GM12801 (cell line): ENCODE data around the gene CEBPA.

Experiments
- TF ChIP-seq, protein P1 (sequence below): IDR thresholded peaks from one replicate; pipeline ENCODE4 v1.5.1; 2011; ENCODE audit warnings: control low read depth; ENCODE audit not compliant: insufficient read length; ENCODE audit errors: extremely low read depth

The CEBPA gene

DNA sequence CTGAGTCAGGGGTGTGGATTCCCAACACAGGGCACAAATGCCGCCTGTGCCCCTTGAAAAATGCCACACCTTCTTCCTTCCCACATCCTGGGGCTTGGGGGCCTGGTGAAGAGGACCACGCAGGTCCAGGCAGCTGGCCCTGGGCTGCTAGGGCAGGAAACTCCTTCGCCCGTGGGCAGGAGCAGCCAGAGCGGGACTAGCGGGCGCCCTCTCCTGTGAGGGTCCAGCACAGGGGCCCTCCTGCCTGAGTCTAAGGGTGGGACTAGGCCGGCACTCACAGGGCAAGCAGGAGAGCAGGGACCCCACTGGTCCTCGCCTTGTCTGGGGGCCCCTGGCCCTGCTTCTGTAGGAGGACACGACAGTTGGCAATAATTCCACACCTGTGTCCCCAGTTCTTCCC lies 7.5 kb upstream of the CEBPA start:
- TF ChIP-seq, protein P1, sequence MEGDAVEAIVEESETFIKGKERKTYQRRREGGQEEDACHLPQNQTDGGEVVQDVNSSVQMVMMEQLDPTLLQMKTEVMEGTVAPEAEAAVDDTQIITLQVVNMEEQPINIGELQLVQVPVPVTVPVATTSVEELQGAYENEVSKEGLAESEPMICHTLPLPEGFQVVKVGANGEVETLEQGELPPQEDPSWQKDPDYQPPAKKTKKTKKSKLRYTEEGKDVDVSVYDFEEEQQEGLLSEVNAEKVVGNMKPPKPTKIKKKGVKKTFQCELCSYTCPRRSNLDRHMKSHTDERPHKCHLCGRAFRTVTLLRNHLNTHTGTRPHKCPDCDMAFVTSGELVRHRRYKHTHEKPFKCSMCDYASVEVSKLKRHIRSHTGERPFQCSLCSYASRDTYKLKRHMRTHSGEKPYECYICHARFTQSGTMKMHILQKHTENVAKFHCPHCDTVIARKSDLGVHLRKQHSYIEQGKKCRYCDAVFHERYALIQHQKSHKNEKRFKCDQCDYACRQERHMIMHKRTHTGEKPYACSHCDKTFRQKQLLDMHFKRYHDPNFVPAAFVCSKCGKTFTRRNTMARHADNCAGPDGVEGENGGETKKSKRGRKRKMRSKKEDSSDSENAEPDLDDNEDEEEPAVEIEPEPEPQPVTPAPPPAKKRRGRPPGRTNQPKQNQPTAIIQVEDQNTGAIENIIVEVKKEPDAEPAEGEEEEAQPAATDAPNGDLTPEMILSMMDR, result no peak

DNA sequence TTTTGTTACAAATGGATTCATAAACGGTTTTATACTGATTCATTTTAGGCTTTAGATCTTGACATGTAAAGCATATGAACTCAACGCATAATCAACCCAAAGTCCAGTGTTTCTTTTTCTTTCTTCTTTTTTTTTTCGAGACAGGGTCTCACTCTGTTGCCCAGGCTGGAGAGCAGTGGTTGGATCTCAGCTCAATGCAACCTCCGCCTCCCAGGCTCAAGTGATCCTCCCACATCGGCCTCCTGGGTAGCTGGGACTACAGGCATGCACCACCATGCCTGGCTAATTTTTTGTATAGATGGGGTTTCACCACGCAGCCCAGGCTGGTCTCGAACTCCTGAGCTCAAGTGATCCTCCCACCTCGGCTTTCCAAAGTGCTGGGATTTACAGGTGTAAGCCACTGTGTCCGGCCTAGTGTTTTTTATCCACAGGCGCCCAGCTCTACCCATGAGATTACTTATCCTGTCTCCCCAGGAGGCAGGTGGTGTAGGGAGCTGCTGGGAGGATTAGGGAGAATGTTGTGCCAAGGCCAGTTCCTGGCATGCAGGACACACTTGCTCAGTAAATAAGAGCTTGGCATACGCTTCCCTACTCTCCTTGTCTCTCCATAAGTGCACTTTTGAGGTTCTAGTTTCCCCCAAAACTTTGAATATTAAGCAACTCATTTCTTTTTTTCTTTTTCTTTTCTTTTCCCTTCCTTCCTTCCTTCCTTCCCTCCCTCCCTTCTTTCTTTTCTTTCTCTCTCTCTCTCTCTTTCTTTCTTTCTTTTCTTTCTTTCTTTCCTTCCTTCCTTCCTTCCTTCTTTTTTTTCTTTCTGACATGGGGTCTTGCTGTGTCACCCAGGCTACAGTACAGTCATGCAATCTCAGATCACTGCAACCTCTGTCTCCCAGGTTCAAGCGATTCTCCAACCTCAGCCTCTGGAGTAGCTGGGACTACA lies 4.8 kb upstream of the CEBPA start:
- TF ChIP-seq, protein P1, result no peak

DNA sequence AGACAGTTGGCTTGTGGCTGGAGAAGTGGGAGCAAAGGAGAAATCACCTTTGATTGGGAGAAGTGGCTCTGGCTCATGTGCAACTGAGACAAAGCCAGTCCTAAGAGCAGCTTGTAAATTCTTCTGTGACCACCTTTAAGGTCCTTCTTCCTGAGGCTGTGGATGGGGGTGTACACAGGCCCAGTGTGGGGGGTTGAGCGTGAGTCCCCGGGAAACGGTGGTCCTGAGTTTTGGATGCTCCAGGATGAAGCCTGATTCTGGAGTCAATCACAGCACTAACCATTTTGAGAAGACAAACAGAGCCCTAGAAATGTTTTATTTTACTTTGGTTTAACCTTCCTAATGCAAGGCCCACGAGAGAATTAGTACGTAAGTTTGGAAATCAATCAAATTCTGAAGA lies 3.9 kb upstream of the CEBPA start:
- TF ChIP-seq, protein P1, result no peak

DNA sequence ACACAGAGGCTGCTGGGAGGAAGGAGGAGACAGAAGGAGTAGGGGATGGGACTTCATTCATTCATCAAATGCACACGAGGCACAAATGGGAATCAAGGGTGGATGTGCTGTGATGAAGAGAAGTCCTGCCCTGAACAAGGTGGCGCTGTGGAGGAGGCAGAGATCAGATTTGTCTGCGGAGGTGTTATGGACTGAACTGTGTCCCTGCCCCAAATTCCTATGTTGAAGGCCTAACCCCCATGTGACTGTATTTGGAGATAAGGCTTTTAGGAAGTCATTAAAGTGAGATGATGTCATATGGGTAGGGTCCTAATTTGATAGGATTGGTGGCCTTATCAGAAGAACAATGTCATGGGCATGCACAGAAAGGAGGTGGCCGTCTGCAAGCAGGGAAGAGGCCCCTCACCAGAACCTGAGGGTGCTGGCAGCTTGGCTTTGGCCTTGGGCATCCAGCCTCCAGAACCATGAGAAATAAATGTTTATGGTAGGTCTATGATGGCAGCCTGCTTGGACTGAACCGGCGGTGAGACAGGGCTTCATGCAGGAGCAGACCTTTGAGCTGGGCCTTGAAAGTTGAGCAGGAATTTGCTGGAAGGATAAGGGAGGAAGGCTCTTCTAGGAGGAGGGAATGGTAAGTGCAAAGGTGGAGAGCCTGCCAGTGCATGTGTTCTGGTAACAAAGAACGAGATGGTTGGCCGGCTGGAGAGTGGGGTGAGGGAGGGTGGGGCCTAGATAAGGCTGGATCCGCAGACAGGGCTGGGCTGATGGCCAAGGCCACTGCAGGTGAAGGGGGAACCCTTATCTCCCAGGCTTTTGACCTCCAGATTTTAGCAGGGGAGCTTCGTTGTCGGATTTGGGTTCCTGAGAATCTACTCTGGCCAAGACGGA lies 2.7 kb upstream of the CEBPA start:
- TF ChIP-seq, protein P1, result no peak

DNA sequence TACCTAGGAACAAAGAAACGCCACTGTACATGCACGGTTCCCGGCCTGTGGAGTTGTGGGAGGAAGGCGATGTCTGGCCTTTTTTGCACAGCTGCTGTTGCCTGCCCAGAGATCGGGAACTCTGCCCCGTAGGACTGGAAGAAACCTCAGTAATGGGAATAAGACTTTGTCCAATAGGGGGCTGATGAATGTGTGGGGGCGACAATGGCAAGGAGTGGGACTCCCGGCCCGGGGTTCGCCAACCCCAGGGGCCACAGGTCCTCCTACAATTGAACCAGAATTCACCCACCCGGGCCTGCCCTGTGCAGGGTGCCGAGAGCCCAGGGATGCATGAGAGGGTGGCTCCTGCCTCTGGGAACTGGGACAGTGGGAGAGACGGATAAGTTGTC lies 2.0 kb upstream of the CEBPA start:
- TF ChIP-seq, protein P1, result no peak

DNA sequence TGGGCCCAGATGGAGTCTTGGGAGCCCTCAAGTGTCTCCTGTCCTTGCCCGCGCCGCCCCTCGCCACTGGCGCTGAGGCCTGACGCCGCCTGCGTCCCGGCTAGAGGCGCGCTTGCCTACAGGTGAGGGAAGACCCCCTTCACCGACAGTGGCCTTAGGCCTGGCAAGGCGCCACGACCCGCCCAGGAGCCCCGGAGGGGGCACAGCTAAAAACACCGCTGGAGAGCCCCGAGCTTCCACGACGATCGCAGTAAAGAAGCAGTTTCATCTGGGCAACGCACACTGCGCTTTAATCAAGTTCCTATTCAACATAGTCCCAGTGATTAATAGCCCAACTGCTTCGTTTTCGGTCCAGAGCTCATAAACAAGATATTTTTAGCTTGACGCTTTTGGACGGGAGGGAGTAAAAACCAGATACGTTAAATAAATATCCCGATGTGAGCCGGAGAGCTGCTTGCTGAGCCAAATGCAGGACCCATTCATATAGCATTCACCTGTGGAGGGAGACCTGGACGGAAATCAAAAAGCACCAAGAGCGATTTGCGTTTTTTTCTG lies 1.5 kb upstream of the CEBPA start:
- TF ChIP-seq, protein P1, result no peak
